Mesothelial cell of epicardium (in vitro differentiated cells): ENCODE measurements around the gene BAZ2B. TPM values are rescaled to one million over a fixed set of nuclear protein-coding genes. Genes with fewer than 3 reads are reported as not detected.

Source experiments
- DNase-seq, 2 experiments: peaks; one replicate each; pipeline ENCODE4 v3.0.0; 2021; ENCODE audit warnings: low spot score in 2 of 2; ENCODE audit not compliant: unreplicated experiment in 2 of 2
- H3K27ac Mint-ChIP-seq: 2 replicates; pipeline ENCODE4 v1.8.0; 2021; ENCODE audit warnings: mixed read lengths
- H3K27me3 Mint-ChIP-seq: 2 replicates; pipeline ENCODE4 v1.8.0; 2021; ENCODE audit warnings: low read depth, mixed read lengths
- H3K36me3 Mint-ChIP-seq: 2 replicates; pipeline ENCODE4 v1.8.0; 2021; ENCODE audit warnings: mixed read lengths
- H3K4me1 Mint-ChIP-seq: 2 replicates; pipeline ENCODE4 v1.8.0; 2021; ENCODE audit warnings: mixed read lengths
- H3K4me3 Mint-ChIP-seq: 2 replicates; pipeline ENCODE4 v1.8.0; 2021; ENCODE audit warnings: mild to moderate bottlenecking, moderate library complexity, mixed read lengths
- H3K9me3 Mint-ChIP-seq: 2 replicates; pipeline ENCODE4 v1.8.0; 2021; ENCODE audit warnings: mixed read lengths
- total RNA-seq: library from RNA; stranded (reverse); gene quantifications from 3 replicates; pipeline ENCODE4 v1.2.1, GENCODE V29; 2021
- TF ChIP-seq, protein P1 (sequence below): fragments of 200-600 bp; sonication (generic); IDR thresholded peaks from one replicate; pipeline ENCODE4 v1.5.0; 2021; ENCODE audit warnings: antibody characterized with exemption; ENCODE audit not compliant: unreplicated experiment

BAZ2B gene
- total RNA-seq, 1 donor from 2014 or later: 141 TPM

DNA sequence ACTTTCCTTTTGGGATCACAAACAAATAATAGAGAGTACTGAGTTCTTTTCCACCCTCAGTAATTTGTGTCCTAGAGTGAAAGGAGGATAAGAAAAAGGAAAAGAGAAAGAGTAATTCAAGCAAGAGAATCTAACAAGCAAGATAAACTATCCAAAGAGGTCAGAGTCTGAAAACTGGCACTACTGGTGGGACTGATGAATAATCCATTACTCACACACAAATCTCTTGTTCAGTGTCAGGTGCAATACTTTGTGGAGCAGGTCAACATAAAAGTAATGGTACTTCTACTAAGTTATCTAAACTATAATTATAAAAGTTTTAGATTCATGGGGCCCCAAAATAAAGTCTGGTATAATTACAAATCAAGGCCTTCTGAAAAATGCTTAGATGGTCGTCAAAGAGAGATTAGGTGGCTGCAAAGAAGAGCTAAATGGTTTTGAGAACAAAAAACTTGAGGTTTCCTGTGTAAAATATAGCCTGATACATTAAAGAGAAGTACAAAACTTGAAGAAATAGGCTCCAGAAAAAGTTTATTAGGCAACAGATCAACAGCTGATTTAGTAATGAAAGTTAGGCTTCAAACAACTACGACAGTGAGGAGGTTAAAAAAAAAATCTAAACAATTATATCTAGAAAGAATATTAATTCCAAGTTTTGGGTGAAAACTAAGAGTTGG, 109.4 kb downstream of the BAZ2B start:
- TF ChIP-seq, protein P1, sequence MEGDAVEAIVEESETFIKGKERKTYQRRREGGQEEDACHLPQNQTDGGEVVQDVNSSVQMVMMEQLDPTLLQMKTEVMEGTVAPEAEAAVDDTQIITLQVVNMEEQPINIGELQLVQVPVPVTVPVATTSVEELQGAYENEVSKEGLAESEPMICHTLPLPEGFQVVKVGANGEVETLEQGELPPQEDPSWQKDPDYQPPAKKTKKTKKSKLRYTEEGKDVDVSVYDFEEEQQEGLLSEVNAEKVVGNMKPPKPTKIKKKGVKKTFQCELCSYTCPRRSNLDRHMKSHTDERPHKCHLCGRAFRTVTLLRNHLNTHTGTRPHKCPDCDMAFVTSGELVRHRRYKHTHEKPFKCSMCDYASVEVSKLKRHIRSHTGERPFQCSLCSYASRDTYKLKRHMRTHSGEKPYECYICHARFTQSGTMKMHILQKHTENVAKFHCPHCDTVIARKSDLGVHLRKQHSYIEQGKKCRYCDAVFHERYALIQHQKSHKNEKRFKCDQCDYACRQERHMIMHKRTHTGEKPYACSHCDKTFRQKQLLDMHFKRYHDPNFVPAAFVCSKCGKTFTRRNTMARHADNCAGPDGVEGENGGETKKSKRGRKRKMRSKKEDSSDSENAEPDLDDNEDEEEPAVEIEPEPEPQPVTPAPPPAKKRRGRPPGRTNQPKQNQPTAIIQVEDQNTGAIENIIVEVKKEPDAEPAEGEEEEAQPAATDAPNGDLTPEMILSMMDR: no peak
- DNase-seq: no peak
- Mint-ChIP-seq H3K4me1 (peaks cover 7% of the 10 kb centered on the region), H3K9me3 (peaks cover 2% of the 10 kb centered on the region), H3K27ac (peak overlapping the region; percentile 49), H3K4me3 (no peak overlapping the region), H3K36me3 (peaks cover 2% of the 10 kb centered on the region), H3K27me3 (no peaks in the 10 kb centered on the region)

DNA sequence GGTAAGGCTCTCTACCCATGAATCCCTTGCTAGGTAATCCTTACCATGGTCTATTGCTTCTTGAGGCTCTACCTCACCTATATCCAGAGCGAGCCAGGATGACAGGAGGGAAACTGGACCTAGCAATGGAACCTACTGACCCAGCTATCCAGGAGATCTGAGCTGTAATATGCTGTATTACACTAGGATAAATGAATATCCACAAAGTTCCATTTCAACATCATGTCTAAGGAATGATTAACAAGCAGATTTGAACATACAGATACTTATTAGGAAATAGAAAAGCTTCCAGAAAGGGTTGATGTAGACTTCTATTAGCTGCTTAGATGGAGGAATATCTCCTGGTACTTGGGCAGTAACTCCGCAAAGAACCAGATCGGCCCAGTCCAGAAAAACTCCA, 110.1 kb downstream of the BAZ2B start:
- Mint-ChIP-seq H3K4me3 (no peak overlapping the region), H3K27ac (peak overlapping the region; percentile 7), H3K36me3 (peaks cover 5% of the 10 kb centered on the region), H3K4me1 (peaks cover 7% of the 10 kb centered on the region), H3K9me3 (peaks cover 5% of the 10 kb centered on the region), H3K27me3 (no peaks in the 10 kb centered on the region)
- DNase-seq: no peak
- TF ChIP-seq, protein P1: no peak

DNA sequence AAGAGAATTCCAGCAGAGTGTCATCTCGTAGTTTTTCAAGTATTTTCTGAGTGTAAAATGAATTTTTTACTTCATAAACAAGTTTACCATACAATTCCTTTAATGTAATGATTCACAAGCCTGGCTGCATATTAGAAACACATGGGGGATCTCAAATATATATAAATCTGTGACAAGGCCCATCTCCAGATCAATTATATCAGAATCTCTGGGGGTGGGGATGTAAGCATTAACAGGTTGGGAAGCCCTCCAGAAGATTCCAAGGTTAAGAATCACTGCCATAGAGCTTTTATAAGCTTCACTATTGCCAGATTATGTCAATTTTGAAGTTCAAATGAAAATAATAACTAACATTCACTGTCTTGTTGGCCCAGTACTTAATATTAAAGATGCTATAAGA, 111.2 kb downstream of the BAZ2B start:
- H3K9me3 Mint-ChIP-seq: peaks cover 9% of the 10 kb centered on the region
- H3K36me3 Mint-ChIP-seq: peaks cover 9% of the 10 kb centered on the region
- TF ChIP-seq, protein P1: no peak
- DNase-seq: no peak
- no peaks in the 10 kb centered on the region for H3K27me3 Mint-ChIP-seq
- no peak overlapping the region for H3K4me3 Mint-ChIP-seq
- no peak overlapping the region for H3K27ac Mint-ChIP-seq
- H3K4me1 Mint-ChIP-seq: peaks cover 7% of the 10 kb centered on the region

DNA sequence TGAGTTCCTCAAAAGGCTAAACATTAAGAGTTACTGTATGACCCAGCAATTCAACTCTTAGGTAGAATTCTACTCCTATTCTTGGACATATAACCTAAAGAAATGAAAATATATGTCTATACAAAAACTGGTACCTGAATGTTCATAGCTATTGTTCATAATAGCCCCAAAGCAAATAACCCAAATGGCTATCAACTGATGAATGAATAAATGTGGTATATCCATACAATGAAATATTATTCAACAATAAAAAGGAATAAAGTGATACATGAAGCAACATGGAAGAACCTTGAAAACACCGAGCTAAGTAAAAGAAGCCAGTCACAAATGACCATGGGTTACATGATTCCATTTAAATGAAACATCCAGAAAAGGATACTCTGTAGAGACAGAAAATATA, 114.6 kb downstream of the BAZ2B start:
- Mint-ChIP-seq H3K27ac (no peak overlapping the region), H3K27me3 (no peaks in the 10 kb centered on the region)

DNA sequence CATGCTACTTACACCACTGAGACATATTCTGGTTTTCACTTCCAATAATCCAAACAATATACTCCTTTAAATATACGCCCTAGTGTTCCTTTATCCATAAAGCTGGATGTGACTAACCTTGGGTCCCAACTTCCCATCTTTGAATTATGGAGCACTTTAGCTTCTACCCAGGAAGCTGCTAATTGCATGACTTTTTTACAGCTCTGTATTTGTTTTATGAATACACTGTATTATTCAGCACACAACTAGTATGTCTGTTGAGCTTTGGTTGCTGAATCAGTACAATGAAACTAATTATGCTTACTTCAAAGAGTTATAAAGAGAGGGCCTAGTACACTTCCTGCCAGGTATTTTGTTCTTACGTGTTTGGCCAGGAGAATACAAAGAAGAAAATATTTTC, 118.5 kb downstream of the BAZ2B start:
- TF ChIP-seq, protein P1: no peak
- Mint-ChIP-seq H3K9me3 (peaks cover 12% of the 10 kb centered on the region), H3K27me3 (no peaks in the 10 kb centered on the region), H3K4me3 (no peak overlapping the region), H3K4me1 (no peaks in the 10 kb centered on the region), H3K36me3 (peaks cover 24% of the 10 kb centered on the region), H3K27ac (peak overlapping the region; percentile 74)
- DNase-seq: no peak

More for the DNA sequence above, 114.6 kb downstream of the BAZ2B start:
- Mint-ChIP-seq H3K9me3 (peaks cover 12% of the 10 kb centered on the region), H3K36me3 (peaks cover 22% of the 10 kb centered on the region), H3K4me1 (peaks cover 2% of the 10 kb centered on the region), H3K4me3 (no peak overlapping the region)
- TF ChIP-seq, protein P1: no peak
- no peak for DNase-seq
